NCI-H446 treated with DMSO at 0.1 percent for 48 hours (cell line): ENCODE results near the gene PRLR.

Experiments used
- DNase-seq: peaks from one replicate; lab custom pipeline; 2025; lab: John Stamatoyannopoulos, UW

The PRLR gene

GRCh38 chr5:35233601-35234000 is 3.3 kb upstream of the PRLR start:
- DNase-seq: no peak

- no peak for DNase-seq
Measured at GRCh38 chr5:35233121-35233520, 2.8 kb upstream of the PRLR start.

DNA sequence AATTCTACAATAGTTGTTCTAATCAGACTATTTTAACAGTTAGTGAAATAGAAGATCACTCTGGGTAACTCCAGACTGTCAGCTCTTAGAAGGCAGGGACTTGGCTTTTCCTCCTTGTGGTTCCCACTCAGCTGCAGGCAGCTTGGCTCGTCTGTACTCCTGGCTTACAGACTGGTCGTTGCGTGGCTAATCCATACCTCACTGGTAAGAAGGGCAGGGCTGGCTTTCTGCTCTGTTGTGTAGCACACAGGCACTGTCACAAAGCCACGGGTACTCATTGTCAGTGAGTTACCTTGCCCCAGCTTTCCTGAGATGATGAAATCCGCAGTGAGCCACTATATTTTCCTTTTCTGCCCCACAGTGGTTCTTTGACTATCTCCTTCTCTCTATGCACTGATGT is 1.8 kb upstream of the PRLR start:
- no peak for DNase-seq

- DNase-seq: peak; percentile 35
Measured at GRCh38 chr5:35229076-35230037, 930 bp downstream of the PRLR start.

GRCh38 chr5:35228310-35228709 is 2.0 kb downstream of the PRLR start:
- DNase-seq: no peak

GRCh38 chr5:35227720-35228119 is 2.6 kb downstream of the PRLR start:
- DNase-seq: no peak

DNA sequence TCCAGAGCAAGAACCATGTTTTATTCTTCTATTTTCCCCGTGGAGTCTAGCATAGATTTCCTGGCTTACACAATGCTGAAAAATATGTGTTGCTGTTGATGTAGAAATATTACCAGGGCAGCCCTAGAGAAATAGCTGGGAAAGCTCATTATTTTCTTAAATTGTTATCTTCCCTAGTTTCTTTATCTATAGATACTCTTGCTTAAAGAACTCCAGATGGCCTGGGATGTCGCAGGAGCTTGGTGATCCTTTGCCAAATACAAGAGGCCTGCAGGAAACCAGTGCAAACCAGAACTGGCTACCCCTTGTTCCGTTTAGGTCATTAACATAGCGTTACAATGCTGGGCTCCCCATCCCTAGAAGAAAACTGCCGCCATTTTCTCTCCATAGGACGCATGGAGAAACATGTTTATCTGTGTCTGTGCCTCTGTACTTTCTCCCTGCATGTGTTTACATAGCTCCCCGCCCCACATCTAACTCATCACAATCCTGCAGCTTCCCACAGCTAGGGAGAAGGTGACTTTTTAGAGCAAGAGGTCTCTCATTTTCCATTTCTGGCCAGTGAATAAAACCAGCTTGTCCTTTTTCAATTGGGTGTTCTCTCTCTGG is 6.4 kb downstream of the PRLR start:
- DNase-seq: no peak

GRCh38 chr5:35220967-35221366 is 9.3 kb downstream of the PRLR start:
- DNase-seq: no peak

- no peak for DNase-seq
Measured at GRCh38 chr5:35218981-35219380, 11.3 kb downstream of the PRLR start.

DNA sequence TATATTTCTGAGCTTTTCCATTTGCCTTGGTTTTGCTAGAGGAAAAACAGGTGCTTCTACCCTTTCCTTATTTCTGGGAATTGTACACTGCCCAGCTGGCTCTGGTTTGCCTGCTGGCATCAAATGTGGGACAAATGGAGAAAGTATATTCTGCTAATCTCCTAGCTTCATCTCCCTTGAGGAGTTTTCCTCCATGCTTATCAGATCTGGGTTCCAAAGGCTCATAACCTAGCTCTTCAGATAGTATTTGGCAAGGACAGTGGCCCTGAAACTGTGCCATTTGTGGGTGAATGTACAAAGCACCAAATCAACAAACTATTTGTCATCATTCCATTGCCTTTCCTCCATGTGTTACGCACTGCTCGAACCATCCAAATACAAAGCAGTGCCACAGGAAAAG is 16.2 kb downstream of the PRLR start:
- no peak for DNase-seq

DNA sequence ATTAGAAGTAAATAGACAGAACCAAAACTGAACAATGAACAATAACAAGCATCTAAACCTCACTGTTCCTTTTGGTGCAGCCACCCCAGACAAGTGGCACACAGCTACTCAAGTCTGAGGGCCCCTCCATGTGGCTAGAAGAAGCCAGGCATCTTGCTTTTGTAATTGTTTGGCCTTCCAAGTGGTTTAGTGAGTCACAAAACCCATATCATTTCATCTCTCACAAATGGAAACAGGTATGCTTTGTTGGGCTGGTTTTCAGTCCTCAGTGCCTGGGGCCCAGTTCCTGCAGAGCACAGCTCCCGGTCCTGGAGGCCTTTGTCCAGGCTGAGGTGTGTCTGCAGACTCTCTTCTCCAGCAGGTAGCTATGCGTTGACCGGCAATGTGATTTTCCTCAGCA is 16.7 kb downstream of the PRLR start:
- DNase-seq: no peak

GRCh38 chr5:35212122-35212982 is 17.9 kb downstream of the PRLR start:
- DNase-seq: no peak

- DNase-seq: no peak
Measured at GRCh38 chr5:35209862-35210261, 20.4 kb downstream of the PRLR start.

DNA sequence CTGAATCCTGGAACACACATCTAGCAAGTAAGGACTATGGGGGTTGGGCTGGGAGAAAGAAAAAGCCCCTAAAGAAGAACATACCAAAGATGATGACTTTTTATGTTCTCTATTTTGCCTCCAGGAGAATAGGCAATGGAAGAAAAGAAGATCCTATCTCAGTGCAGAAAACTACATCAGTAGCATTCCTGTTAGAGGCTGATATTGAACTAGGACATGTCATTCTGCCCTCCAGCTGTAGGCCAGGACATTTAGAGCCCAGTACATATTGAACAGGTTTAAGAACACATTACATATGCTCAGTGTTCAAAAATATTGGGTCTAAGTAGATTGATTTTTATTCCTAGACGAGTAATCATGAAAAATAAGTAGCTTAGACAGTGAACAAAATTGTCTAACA is 24.7 kb downstream of the PRLR start:
- DNase-seq: no peak

DNA sequence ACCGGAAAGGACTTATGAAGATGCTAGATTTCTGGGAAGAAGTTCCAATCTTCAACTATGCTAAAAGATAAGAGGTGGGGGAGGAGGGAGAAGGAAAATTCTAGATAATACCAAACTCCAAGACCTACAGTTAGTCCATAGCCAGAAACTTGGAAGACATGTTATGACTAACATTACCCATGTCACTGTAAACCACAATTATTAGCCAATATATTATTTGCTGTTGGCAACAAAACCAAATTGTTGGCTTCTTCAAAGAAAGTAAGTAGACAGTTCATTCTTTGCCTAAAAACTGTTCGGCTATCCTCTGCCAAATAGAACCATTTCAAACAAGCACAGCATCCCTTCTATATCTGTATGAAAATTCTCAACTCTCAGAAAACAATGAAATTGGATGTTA is 25.1 kb downstream of the PRLR start:
- no peak for DNase-seq

DNA sequence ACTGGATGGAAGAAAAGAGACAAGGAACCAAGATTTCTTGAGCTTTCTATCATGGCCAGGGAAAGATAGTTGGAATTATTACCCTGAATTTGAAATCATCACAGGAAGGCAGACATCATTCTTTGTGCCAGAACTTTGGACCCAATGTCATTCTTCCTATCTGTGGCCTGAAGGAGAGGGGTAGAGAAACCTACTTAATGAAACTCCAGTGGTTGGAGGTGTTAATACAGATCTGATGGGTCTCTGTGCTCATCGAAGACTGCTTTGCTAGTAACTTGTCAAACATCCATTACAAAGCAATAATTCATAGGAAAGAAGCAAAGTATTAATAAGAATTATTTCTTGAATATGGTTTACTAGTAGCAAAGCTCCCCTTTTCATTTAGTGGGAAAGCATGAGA is 26.9 kb downstream of the PRLR start:
- DNase-seq: no peak

DNA sequence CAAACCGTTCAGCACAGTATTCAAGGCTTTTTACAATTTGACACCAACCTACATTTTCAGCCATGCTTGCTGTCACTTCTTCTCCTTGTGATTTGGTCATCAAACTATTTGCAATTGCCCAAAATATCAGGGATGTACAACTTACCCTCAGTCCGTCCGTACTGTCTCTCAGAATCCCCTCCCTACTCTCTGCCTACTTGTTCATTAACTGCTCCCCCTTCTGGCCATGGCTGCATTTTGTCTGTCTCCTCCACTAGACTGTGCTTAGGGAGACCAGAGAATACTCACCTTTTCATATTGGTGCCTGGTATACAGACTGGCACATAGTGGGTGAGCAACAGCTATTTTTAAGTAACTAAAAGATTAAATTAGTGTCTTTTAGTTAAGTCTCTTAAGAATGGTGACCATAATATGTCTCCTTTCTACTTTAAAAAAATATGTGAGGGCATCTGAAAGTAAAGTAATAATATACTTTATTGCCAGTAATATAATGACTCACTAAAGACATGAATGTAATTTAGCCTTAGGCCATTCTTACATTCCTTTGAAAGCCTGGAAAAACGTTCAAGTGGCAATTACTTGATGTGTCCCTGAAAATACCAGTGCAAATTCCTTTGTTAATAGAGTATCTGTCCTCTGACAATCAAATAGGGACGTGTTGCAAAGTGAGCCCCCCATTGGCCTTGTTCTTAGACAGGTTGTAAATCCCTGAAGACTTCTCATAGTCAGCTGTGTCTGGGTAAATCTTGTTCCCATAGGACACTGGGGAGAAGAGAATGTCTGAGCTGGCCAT is 27.8 kb downstream of the PRLR start:
- DNase-seq: no peak

GRCh38 chr5:35201291-35201690 is 29.0 kb downstream of the PRLR start:
- no peak for DNase-seq

- no peak for DNase-seq
Measured at GRCh38 chr5:35199886-35200285, 30.4 kb downstream of the PRLR start.

DNA sequence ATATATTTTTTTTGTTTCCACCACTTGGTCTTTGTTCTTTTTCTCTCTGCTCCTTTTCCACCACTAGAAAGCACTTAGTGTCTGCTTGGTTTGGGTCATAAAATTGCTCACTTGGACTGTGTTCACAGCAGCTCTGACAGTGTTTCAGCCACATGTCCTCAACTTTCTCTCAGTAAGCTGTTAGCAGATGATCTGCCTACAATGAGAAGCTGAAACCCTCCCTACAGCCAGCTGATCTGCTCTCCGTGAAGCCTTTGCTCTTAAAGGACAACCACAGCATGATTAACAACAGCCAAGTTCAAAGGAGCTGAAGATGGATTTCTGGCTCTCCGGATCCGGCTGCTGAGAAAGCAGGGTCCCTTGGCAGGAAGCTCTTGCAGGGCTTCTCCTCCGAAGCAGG is 31.6 kb downstream of the PRLR start:
- no peak for DNase-seq

DNA sequence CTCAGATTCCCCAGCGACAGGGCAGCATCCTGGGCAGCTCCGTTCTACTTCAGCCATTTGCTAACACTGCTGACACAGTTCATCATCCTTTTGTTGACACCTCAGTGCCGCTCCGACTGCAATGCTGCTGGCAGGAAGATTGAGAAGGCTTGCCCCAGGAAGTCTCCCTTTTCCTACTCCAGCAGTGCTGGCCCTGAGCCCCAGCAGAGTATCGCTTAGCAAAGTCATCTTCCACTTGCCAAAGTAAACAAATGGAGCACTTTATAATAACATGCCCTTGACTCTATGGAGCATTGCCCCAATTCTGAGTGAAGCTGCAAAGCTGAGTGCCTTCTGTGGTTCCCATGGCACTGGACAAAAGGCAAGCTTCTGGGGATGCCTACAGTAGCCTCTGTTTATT is 32.2 kb downstream of the PRLR start:
- DNase-seq: peak; percentile 97

DNA sequence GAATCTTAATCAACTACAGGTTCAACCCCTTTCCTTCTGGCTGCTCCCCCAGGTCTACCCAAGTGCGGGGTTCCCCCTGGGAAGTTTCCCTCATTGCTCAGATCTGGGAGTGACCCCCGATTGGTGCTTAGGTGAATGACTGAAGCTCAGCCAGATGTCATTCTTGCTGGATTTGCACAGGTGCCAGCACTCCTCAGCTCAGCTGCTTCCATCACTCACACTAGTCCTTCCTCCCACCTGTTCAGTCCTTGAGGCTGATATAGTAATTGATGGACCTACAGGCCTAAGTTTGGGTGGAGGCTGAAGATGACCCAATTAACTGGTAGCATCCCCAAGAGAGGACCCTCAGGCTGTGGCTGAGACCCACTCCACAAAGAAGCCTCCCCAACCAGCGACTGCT is 32.9 kb downstream of the PRLR start:
- DNase-seq: no peak
